ENCODE results near the gene GPR68. TPM values are rescaled to one million over a fixed set of nuclear protein-coding genes. Genes with fewer than 3 reads are reported as not detected.
"Not testable (repeated sequence)": the region's sequence is repeated elsewhere in the genome, so short reads cannot be mapped to it uniquely, and the experiment has no call there.

The GPR68 gene
- polyA plus RNA-seq, 5 donors = 1.2 to 3.8 (median 2.2) TPM

DNA sequence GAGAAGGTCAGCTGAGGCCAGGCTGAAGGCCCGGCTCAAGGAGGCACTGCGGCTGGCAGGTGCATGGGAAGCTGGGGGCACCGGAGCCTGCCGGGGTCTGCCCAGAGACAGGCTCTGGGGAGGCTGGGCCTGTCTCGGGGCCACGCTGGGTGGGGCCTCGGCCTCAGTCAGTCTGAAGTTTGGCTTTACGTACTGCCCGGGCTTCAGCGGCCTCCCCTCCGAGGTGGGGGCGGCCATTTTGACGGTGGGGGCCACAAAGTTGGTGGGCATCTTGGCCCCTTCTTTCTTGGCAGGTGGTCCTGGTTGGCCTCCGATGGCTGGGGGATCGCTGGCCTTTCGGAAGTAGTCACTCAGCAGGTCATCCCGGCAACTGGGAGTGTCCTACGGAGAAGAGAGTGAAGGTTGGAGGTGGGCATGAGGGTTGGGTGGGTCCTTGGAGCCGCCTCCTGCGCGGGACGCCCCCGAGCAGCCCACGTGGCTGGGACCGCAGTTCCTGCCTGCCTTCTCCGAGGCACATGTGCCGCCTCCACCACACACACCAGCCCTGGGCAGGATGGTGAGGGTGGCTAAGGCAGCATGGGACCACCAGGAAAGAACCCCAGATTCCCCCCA lies 28.9 kb upstream of the GPR68 start:
- DNase-seq = no peak

DNA sequence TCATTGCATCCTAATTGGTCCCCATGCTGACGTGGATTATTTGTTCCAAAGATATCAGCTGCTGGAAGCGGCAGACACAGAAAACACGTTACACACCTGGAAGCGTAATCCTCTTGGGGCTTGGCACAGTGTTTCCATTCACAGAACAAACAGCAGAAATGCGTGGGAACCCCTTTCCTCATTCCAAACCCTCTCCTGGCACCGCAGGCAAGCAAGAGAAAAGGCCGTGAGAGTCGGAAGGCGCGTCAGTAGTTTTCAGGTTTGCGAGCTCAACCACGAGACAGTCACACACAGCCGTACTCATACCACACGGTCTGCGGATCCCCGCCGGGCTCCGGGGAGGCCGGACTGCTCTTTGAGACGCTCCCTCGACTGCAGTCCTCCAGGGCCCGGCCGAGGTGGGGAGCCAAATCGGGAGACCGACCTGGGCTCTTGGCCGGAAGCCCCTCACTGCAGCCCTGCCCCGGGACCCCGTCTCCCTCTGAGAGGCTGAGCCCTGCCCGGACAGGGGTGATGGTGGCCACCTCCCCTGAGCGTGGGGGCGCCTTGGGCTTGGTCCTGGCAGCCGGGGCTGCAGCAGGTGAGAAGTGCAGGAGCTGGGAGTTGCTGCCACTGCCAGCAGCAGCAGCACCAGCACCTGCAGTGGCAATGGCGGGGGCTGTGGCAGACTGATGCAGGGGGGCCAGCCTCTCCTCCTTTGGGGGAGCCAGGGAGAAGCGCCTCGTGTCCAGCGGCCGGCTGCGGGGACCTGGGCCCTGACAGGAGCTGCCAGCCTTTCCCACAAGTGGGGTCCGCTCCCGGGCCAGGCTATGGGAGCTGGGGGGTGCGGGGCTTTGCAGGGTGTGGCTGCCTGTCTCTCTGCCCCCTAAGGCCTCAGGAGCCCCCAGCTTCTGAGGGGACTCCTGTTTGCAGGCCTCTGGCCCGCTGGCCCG lies 28.1 kb upstream of the GPR68 start:
- DNase-seq = no peak

DNA sequence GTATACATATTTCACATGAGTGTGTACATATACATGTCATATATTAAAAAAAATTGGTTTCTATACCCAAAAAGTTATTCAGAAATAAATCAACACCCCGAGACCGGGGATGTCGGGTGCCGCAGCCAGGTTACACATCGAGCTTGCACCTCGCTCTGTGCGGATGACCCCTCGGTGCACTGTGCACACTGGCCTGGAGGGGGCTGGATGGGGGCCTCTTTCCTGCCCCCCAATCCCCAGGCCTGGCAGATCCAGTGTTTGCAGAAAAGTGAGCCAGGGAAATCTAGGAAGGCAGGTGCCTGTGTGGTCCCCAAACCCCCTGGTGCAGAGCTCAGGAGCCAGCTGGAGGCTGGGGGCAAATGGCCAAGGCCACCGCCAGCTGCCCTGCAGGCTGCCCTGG lies 27.1 kb upstream of the GPR68 start:
- no peak for DNase-seq

DNA sequence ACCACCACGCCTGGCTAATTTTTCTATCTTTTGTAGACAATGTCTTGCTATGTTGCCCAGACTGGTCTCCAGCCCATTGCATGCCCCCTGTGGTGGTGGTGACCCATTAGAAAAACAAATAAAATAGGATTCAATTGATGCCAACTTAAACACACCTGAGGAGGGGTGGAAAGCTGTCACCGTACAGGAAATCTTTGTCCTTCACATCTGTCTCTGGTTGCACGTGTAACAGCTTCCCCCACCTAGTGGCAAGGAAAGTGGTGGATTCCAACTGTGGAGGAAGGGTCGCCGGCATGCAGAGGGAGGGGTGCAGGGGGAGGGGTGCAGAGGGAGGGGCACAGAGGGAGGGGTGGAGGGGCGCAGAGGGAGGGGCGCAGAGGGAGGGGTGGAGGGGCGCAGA lies 26.1 kb upstream of the GPR68 start:
- DNase-seq = no peak

DNA sequence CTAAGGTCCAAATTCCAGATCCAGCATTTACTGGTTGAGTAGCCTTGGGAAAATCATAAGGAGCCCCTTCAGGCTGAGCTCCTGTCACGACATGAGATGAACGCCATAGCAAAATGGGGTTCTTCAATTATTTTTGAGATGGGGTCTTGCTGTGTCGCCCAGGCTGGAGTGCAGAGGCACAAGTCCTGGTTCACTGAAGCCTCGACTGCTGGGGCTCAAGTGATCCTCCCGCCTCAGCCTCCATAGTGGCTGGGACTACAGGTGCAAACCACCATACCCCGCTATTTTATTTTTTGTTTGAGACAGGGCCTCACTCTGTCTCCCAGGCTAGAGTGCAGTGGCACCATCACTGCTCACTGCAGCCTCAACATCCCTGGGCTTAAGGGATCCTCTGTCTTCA lies 25.7 kb upstream of the GPR68 start:
- DNase-seq = no peak

DNA sequence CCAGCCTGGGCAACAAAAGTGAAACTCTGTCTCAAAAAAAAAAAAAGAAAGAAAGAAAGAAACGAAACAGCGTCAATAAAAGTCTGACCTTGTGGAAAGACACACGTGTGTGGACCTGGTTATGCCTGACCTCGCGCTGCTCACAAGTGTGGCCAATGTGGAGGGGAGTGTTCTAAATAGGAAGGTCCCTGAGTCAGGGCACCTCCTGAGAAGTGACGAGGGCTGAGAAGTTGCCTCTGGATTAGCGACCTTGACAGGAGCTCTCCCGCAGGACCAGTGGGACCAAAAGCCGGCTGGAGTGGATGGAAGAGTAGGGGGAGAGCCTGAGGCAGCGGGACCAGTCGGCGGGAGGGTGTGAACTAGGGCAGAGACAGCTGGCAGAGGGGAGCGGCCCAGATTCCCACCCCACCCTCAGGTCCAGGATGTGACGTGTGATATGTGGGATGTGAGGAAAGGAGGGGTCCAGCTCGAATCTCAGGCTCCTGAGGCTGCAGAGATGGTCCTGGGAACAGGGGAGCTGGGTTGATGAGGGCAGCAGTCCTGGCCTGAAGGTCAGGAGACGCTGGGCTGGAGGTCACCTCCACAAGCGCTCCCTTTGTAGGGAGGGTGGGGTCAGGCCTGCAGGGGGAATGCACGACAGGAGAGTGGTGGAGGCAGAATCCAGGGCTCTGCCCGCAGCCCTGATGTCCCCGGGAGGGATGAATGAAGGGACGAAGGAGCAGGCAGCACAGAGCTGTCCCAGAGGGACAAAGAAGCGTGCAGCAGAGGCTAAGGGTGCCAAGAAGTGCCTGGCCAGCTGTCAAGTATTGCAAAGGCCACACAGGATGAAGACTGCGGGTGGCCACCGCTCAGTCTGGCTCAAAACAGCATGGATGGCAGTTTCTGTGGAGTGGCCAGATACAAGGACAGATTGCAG lies 24.8 kb upstream of the GPR68 start:
- peak; percentile 61 to 72 for DNase-seq

DNA sequence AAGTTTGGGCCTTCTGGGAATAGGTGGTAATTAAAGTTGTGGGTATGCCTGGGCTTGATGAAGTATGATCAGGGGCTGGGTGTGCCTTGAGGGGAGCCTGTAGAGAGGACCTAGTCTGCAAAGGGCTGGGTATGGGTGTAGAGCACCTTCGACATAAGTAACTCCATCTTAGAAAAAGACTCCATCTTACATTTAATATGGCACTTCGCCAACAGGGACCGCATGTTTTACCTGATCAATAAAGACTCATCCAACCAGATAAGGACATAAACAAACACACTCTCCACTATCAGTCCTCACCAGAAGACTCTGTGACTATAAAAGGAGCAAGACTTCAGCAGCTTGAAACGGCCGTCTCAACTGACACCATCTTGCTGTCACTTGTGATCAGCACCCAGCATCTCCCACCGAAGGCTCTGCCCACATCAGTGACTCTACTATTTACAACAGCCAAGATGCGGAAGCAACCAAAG lies 23.5 kb upstream of the GPR68 start:
- no peak for DNase-seq

DNA sequence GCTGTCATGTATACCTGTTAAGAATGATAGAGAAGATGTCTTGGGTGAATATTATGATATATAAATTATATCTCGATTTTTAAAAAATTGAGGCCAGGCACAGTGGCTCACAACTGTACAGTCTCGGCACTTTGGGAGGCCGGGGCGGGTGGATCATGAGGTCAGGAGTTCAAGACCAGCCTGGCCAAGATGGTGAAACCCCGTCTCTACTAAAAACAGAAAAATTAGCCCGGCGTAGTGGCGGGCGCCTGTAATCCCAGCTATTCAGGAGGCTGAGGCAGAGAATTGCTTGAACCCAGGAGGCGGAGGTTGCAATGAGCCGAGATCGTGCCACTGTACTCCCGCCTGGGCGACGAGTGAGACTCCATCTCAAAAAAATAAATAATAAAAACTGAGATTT lies 21.8 kb upstream of the GPR68 start:
- DNase-seq = not testable (repeated sequence)

DNA sequence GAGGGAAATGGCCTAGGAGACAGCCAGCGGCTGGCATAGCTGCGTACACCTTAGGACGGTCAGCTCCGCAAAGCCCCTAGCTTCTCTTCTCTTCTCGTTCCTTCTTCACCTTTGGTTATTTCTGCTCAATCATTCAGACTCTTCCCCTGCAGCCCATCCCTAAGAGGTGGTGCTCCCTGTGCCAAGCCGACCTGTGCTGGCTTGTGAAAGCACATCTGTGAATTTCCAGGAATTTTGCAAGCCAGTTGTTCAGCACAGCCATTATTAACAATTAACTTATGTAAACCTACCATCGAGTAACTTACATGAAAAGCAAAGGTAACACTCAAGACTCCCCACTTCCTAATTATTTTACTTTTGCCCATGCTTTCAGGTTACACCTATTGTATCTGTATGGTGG lies 20.9 kb upstream of the GPR68 start:
- no peak for DNase-seq

DNA sequence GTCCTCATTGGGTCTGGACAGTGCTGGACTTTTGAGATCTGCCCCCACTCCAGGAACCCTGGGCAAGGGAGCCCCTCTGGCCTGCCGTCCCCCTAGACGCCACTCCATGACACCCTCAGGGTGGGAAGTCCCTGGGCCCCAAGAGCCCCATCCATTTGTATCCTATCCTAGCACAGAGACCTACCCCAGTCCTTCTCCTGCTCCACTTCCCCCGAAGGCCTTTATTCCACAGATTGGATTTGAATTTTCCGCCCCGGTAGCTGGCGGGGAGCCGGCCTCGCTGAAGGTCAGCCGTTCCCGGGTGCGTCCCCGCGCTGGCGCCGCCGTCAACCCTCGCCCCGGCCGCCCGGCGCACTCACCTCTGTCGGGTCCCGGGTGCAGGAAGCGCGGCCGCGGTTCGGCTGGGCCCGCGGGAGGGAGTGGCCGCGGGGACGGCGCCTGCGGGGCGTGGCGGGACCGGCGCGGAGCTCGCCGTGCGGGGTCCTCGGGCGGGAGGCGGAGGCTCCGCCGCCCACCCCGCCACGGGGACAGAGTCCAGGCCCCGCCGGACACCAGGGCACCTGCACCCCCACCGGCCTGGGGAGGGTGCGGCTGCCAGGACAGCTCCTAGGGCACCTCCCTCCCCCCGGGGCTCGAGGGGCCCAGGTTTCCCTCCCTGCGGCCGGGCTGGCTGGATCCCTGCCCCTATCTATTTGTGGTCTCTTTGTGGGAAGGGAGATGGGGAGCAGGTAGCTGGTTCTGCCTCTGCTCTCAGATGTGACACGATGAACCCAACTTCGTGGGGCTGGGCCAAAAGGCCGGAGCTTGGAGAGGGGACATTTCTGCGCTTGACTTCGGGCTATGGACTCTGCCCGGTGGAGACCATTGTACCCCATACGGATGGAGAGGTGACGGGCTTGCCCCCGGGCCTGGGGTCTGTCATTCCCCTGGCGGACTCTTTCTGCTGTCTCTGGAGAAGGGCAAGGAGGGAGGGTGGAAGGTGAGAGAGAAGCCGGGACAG lies 19.9 kb upstream of the GPR68 start:
- DNase-seq = no peak

DNA sequence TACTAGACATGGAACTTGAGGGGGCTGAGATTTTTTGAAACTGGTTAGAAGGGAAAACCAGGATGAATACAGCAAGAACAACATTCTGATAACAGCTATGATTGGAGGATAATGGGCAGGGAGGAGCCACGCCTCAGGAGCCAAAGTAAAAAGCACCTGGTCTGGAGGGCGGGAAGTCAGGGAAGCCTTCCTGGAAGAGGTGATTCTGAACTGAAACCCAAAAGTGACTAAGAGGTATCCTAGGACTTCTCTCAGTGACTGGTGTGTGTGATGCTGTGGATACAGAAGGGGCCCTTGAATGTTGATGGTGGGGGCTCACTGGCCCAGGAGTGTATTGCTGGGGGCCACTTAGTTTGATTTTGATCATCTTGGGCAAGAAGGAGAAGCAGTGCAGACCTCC lies 18.8 kb upstream of the GPR68 start:
- no peak for DNase-seq

DNA sequence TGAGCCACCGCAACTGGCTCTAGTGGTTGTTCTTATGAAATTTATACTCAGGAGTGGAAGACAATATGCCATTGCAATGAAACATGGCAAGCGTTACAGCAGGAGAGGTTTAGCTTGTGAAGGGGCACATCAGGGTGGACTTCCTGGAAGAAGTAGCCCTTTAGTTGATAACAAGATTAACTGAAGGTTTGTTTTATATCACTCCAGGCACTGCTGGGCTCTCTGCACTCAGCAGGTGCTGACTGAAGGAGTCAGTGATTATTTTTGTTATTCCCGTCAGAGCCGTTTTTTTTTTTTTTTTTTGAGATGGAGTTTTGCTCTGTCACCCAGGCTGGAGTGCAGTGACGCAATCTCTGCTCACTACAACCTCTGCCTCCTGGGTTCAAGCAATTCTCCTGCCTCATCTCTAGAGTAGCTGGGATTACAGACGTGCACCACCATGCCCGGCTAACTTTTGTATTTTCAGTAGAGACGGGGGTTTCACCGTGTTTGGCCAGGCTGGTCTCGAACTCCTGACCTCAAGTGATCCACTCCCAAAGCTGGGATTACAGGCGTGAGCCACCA lies 17.6 kb upstream of the GPR68 start:
- DNase-seq = no peak

DNA sequence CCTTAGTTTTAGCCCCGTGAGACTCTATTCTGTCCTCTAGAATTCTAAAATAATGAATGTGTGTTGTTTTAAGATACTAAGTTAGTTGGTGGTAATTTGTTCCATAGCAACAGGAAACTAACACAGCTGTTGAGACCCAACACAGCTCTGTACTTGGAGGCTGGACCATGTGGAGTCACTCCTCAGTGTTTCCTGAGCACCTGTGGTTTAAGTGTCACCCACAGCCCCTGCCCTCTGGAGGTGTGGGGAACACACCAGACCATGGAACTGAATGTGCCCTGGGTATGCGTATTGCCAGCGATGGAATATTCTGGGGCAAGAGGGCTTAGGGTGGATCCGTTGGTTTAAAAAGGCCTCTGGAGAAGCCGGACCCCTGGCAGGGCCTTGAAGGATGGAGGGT lies 16.6 kb upstream of the GPR68 start:
- no peak for DNase-seq

DNA sequence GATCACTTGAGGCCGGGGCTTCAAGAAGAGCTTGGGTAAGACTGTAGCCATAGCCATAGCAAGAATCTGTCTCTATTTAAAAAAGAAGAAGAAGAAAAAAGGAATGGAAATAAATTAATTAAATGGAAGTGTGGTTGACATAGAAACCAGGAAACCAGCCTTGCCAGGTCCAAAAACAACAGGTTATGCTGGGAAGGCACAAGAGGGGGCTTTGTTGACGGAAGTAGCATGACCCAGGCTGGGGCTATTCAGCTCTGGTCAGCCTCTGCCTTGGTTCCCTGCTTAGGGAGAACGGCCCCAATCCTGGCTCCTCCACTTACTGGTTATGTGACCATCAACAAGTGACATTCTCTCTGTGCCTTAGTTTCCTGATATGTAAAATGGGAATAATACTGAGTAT lies 14.4 kb upstream of the GPR68 start:
- no peak for DNase-seq

DNA sequence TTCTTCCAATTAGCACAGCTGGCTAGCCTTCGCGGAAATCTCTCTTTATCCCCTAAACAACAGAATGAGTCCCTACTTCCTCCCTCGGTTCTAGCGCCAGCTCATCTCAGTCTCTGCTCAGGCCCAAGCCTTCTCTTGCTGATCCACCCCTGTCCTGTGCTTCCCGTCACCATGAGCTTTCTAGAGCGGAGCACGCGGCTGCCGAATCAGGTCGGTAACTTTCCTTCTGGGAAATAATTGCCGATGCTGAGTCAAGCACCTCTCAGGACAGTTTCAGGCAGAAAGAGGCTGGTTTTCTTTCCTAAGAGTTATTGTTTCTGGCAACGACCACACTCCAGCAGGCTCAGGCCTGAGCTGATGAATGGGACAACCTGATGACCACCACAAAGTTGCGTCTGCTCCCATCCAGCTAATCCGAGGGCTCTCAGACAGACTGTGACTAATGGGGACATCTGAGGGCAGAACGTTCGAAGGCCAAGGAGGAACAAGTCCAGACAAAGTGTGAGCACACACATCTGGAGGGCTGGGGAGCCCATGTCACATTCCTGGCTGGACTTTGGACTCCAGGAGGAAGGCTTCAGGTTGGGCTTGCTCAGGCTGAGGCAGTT lies 13.6 kb upstream of the GPR68 start:
- no peak for DNase-seq

DNA sequence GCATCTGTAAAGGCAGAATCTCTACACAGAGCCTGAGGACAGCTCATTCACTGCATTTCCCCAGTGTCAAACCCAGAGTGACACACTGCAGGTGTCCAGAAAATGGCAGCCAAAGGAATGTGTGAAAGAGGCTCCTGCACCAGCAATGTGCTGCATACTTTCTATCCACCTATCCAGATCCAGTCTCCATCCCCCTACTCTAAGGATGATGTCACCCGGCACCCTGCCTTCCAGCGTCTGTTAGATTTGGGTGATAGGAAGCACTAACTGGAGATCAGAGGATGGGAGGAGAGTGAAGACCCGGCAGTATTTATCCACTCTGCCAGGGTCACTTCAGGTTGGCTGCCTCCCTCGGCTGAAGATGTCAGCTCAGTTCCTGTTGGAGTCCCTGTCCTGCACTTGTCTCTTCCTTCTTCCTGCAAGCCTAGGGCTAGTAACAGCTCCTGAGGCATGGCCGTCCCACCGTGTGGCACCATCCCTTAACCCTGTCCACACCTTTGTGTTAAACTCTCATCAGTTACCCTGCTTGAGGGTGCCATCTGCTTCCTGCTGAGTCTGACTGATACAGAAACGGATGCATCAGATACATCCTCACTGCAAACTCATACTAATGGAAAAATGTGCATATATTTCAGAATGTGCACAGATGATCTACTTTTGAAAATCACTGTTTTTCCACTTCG lies 13.0 kb upstream of the GPR68 start:
- DNase-seq = no peak

DNA sequence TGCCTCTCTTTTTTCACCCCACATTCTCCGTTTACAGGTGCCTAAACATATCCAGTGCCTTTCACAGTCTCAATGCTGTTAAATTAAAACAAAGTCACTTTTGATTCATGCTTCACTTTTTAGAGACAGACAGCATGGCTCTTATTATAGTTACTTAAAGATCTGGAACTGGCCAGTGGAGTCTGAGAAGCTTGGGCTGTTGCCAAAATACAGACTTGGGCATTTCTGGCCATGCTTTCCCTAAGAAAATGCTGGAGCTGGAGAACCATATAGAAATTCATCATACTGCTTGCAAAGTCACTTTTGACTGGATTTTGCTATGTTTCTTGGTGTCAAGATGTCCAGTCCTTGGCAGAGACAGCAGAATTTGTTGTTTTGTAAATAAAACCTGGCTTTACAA lies 12.2 kb upstream of the GPR68 start:
- DNase-seq = peak in 1 of 2 donors; percentile 55

DNA sequence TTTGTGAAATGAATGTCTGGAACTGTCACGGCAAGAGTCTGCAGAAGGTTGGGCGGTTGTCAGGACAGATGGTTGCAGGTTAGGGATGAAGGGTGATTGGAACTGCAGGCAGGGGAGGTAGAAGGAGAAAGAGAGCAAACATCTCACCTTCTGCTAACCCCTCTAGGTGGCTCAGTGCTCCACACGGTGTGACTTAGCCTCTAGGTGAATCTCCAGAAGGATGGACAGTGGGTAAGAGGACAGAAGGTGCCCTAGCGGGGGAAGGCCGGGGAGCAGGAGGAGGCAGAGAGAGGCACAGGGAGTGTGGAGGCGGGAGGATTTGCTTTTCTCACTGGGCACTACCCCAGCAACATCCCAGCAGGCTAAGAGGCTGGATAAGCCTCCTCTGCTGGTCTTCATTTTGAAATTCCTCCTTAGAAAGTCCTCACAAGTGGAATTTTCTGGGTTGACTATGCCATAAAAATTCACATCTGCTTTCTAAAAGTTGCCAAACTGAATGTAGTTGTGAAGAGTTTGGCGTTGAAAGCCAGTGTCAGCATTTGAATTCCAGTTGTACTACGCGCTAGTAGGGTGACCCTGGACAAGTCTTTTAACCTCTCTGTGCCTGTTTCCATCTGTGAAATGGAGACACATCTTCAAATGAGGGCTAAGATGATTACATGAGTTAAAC lies 10.7 kb upstream of the GPR68 start:
- no peak for DNase-seq

DNA sequence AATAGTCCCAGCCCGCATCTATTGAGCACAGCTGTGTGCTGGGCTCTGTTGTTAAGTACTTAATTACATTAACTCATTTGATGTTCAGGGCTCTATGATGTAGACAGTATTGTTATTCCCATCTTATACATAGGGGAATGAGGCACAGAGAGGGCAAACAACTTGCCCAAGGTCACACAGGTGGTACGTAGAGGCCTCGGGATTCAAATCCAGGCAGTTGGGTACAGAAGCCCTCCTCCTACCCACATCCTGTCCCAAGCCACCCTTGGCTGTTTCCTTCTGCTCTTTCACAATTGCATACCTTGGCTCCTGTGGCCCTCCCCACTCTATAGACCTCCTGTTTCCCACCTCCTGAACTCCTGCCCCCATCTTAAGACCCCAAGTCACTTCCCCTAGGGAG lies 10.0 kb upstream of the GPR68 start:
- no peak for DNase-seq

Measured in right lung (tissue), 5 donors.